ENCODE results near the gene SLFN5.

GRCh38 chr17:35217107-35217506, 25.8 kb upstream of the SLFN5 start:
- TF ChIP-seq PATZ1 (CRISPR knock-in tag; IDR thresholded peaks at IDR 0.05; ENCODE audit: borderline replicate concordance) (no peak), ZNF70 (CRISPR knock-in tag; IDR thresholded peaks at IDR 0.05) (no peak), ZC3H10 (CRISPR knock-in tag; IDR thresholded peaks at IDR 0.05) (no peak), CSDC2 (CRISPR knock-in tag; IDR thresholded peaks at IDR 0.05) (no peak), GLIS3 (CRISPR knock-in tag; IDR thresholded peaks at IDR 0.05) (no peak), RARB (CRISPR knock-in tag; IDR thresholded peaks at IDR 0.05) (no peak), TOX (CRISPR knock-in tag; IDR thresholded peaks at IDR 0.05; ENCODE audit: borderline replicate concordance) (no peak), ZNF8 (CRISPR knock-in tag; IDR thresholded peaks at IDR 0.05) (no peak)

Measured in SK-N-SH treated with all-trans-retinoic acid at 6 μM for 48 hours (cell line).